GM19351 (cell line): ENCODE results near the gene SCYGR7.
"Not testable (repeated sequence)": the region's sequence is repeated elsewhere in the genome, so short reads cannot be mapped to it uniquely, and the experiment has no call there.

Experiments used
- ATAC-seq: cut with Tn5 transposase; IDR thresholded peaks from one replicate; pipeline ENCODE4 v1.9.1; 2021; ENCODE audit warnings: mild to moderate bottlenecking, moderate library complexity; ENCODE audit not compliant: unreplicated experiment

Gene SCYGR7

GRCh38 chr2:227756261-227756660, 28.1 kb downstream of the SCYGR7 start:
- ATAC-seq: not testable (repeated sequence)

GRCh38 chr2:227759411-227760118, 31.4 kb downstream of the SCYGR7 start:
- no peak for ATAC-seq

GRCh38 chr2:227761740-227762476, 33.8 kb downstream of the SCYGR7 start:
- no peak for ATAC-seq

GRCh38 chr2:227765788-227766372, 37.7 kb downstream of the SCYGR7 start:
- peak; percentile 18 for ATAC-seq

GRCh38 chr2:227766373-227766883, 38.3 kb downstream of the SCYGR7 start:
- peak; percentile 99 for ATAC-seq

GRCh38 chr2:227767830-227768229, 39.7 kb downstream of the SCYGR7 start:
- no peak for ATAC-seq

- ATAC-seq: no peak
Observed at GRCh38 chr2:227772197-227772661, 44.1 kb downstream of the SCYGR7 start.

GRCh38 chr2:227772932-227773331, 44.8 kb downstream of the SCYGR7 start:
- no peak for ATAC-seq

GRCh38 chr2:227774011-227774624, 46.0 kb downstream of the SCYGR7 start:
- ATAC-seq: peak; percentile 78

- ATAC-seq: no peak
Observed at GRCh38 chr2:227774895-227775842, 47.0 kb downstream of the SCYGR7 start.
